Measurements from ENCODE around the gene CLCN3. TPM values are rescaled to one million over a fixed set of nuclear protein-coding genes. Genes with fewer than 3 reads are reported as not detected.

The CLCN3 gene
- total and polyA plus RNA-seq, 2 of the 4 experiments (the other 2 are of a cell fraction) = 13.0 to 22.8 TPM

DNA sequence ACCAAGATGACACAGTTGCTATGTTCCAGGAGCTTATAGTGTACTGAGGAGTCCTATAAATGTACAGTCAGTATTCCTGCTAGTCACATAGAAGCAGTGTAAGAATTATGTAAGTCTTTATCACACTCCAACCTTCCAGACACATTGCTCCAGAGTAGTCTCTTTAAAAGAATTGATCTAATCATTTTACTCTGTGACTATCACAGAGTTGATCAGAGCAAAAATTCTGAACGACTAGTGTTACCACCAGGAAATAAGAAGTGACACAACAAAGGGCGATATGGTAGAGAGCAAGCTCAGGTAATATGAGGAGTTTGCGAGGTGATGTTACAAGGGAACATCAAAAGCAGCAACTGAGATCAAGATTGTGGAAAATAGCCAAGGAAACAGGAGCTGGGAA lies 146.4 kb downstream of the CLCN3 start:
- Histone ChIP-seq H3K36me3 (ENCODE audit: control insufficient read depth, insufficient read depth, low read length) (no peaks in the 10 kb centered on the region), H3K14ac (replicated peaks; ENCODE audit: low read depth, low read length) (no peak overlapping the region), H2BK20ac (ENCODE audit: low read depth, low read length) (no peak overlapping the region), H3K9me3 (ENCODE audit: control insufficient read depth, insufficient read depth, low read length) (no peaks in the 10 kb centered on the region), H3K23ac (ENCODE audit: low read depth, low read length) (no peak overlapping the region), H3K4me1 (ENCODE audit: control insufficient read depth, insufficient read depth, low read length) (no peaks in the 10 kb centered on the region; the same call in 1 of the 2 replicates), H3K4ac (ENCODE audit: low read depth, low read length) (no peak overlapping the region), H4K91ac (ENCODE audit: insufficient read depth, low read depth, low read length) (no peak overlapping the region), H3K27me3 (ENCODE audit: control insufficient read depth, insufficient read depth, low read length) (peaks cover 8% of the 10 kb centered on the region), H4K8ac (ENCODE audit: low read depth in 2 of 2, low read length in 2 of 2) (no peak overlapping the region), H3K4me2 (ENCODE audit: low read depth, low read length) (no peak overlapping the region), H3K27ac (ENCODE audit: insufficient read depth, low read length) (no peak overlapping the region), H3K9me1 (ENCODE audit: insufficient read depth, low read length) (no peaks in the 10 kb centered on the region), H2AFZ (replicated peaks; ENCODE audit: low read length, poor library complexity) (no peak overlapping the region), H2AK9ac (replicated peaks; ENCODE audit: low read depth, low read length, poor library complexity) (no peak overlapping the region), H4K5ac (ENCODE audit: low read depth, low read length) (no peak overlapping the region), H3K4me3 (ENCODE audit: insufficient read depth, low read depth, low read length) (no peak overlapping the region), H3K18ac (ENCODE audit: low read depth, low read length) (no peak overlapping the region), H3K9ac (ENCODE audit: low read depth, low read length) (no peak overlapping the region), H3K79me1 (ENCODE audit: low read depth in 1 of 2, low read length in 2 of 2) (no peaks in the 10 kb centered on the region), H2BK5ac (ENCODE audit: low read depth, low read length, poor library complexity, severe bottlenecking) (no peak overlapping the region), H2BK120ac (ENCODE audit: low read depth, low read length) (no peak overlapping the region), H2AK5ac (ENCODE audit: low read depth, low read length) (no peak overlapping the region), H4K20me1 (ENCODE audit: insufficient read depth, low read length) (no peaks in the 10 kb centered on the region), H3K56ac (ENCODE audit: extremely low read depth, insufficient read depth, low read length) (no peak overlapping the region), H2BK15ac (ENCODE audit: low read depth, low read length) (no peak overlapping the region)
- in situ Hi-C loops (cut with MboI; ENCODE audit: low sequenced_read_pairs) = no loop called here
- ATAC-seq (ENCODE audit: low read depth) = no peak
- intact Hi-C loops (cut with micrococcal nuclease) = no loop called here
- WGBS, 2 experiments (ENCODE audit: extremely low coverage in 2 of 2, insufficient read length in 1 of 2) = 94% methylated on average over 2 of the region's 3 CpGs; no CpG with 5 or more reads in 1 of the 2 experiments
- ChIA-PET CTCF (interaction anchor here (0.9 kb wide), 1 partner anchor 15 kb away, joined by 3 read pairs; no protein-coding TSS in a partner anchor), POLR2A (ENCODE audit: unreplicated experiment) (no interaction called here)
- no TSS peak for BruUV-seq (replicated peaks)
- no peak for DNase-seq
- TF ChIP-seq MAZ (IDR thresholded peaks at IDR 0.05; ENCODE audit: borderline replicate concordance, low read depth, low read length) (no peak), USF2 (IDR thresholded peaks at IDR 0.05; ENCODE audit: low read depth, low read length) (no peak), FOS (IDR thresholded peaks at IDR 0.05; ENCODE audit: low read depth, low read length) (no peak), CHD1 (IDR thresholded peaks at IDR 0.05; ENCODE audit: low read depth, low read length) (no peak), CEBPB (IDR thresholded peaks at IDR 0.05; ENCODE audit: low read depth, low read length) (no peak), NFE2L2 (IDR thresholded peaks at IDR 0.05; ENCODE audit: low read depth, low read length) (no peak), BHLHE40 (IDR thresholded peaks at IDR 0.05; ENCODE audit: low read depth, low read length) (no peak), RFX5 (IDR thresholded peaks at IDR 0.05; ENCODE audit: low read depth, low read length) (no peak), MXI1 (IDR thresholded peaks at IDR 0.05; ENCODE audit: borderline replicate concordance, low read depth, low read length) (no peak)
- TF ChIP-seq, protein P1, sequence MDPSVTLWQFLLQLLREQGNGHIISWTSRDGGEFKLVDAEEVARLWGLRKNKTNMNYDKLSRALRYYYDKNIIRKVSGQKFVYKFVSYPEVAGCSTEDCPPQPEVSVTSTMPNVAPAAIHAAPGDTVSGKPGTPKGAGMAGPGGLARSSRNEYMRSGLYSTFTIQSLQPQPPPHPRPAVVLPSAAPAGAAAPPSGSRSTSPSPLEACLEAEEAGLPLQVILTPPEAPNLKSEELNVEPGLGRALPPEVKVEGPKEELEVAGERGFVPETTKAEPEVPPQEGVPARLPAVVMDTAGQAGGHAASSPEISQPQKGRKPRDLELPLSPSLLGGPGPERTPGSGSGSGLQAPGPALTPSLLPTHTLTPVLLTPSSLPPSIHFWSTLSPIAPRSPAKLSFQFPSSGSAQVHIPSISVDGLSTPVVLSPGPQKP (IDR thresholded peaks at IDR 0.05; ENCODE audit: borderline replicate concordance, low read depth, low read length) = no peak
- dilution Hi-C loops (cut with HindIII; ENCODE audit: low sequenced_read_pairs, unreplicated experiment) = no loop called here
